Uterus (tissue), 4 donors: Measurements from ENCODE around the gene SMAD6. TPM values are rescaled to one million over a fixed set of nuclear protein-coding genes. Genes with fewer than 3 reads are reported as not detected.

Source experiments
- DNase-seq, 2 donors: peaks; one replicate each; pipeline ENCODE4 v3.0.0-alpha.2; 2019 to 2020
- H3K27ac ChIP-seq, 2 donors: fragments of 200-600 bp; sonication (generic); 1 replicate in 1 of 2; 2 replicates in 1 of 2; pipeline ENCODE4 v1.5.1; 2016 to 2018
- H3K27me3 ChIP-seq, 2 donors: fragments of 200-600 bp; sonication (generic); one replicate each; pipeline ENCODE4 v1.5.1; 2018 to 2019; ENCODE audit warnings: control low read depth in 1 of 2
- H3K36me3 ChIP-seq, 2 donors: fragments of 200-600 bp; sonication (generic); one replicate each; pipeline ENCODE4 v1.5.1; 2019; ENCODE audit warnings: control low read depth in 1 of 2
- H3K4me1 ChIP-seq, 2 donors: fragments of 200-600 bp; sonication (generic); one replicate each; pipeline ENCODE4 v1.5.1; 2018 to 2019; ENCODE audit warnings: control low read depth in 1 of 2
- H3K4me3 ChIP-seq, 2 donors: fragments of 200-600 bp; sonication (generic); 1 replicate in 1 of 2; 2 replicates in 1 of 2; pipeline ENCODE4 v1.5.1; 2018 to 2019; ENCODE audit warnings: mild to moderate bottlenecking in 1 of 2
- H3K9me3 ChIP-seq, 2 donors: fragments of 200-600 bp; sonication (generic); one replicate each; pipeline ENCODE4 v1.5.1; 2019; ENCODE audit warnings: control low read depth in 1 of 2
- POLR2A ChIP-seq, 2 donors: fragments of 450-650 bp; IDR thresholded peaks; one replicate each; pipeline ENCODE4 v1.6.1; 2016; ENCODE audit warnings: antibody characterized with exemption in 2 of 2, mild to moderate bottlenecking in 1 of 2, moderate library complexity in 1 of 2
- intact Hi-C: fragments of 100-400 bp; cut with DNase I; formaldehyde crosslinking; loops from one replicate; pipeline ENCODE4 v1.15.1; 2023; ENCODE audit warnings: low total_unique reads
- total RNA-seq, 4 donors: library from RNA; depleted of rRNA in 3 of 4; stranded (reverse); fragments of >200 nt in 3 of 4; gene quantifications; one replicate each; pipeline versions ENCODE4 v1.1.0 to v1.2.4, GENCODE V29; 2014 to 2023
- TF ChIP-seq, protein P1 (sequence below), 4 experiments: fragments of 200-600 bp in 2 of 4; fragments of 450-650 bp in 2 of 4; sonication (generic) in 2 of 4; IDR thresholded peaks; one replicate each; pipeline ENCODE4 v1.5.1; 2016 to 2019; ENCODE audit warnings: antibody characterized with exemption in 4 of 4, mild to moderate bottlenecking in 2 of 4, moderate library complexity in 1 of 4
- donor health status: DM: yes; HTN: yes; CAD: no.

The SMAD6 gene
- total RNA-seq, 4 donors from 2014 or later = 9.4 to 30.1 (median 19.1) TPM

- no peaks in the 10 kb centered on the region for H3K4me1 ChIP-seq
These were observed 113.3 kb downstream of the SMAD6 start for GRCh38 chr15:66815318-66815717.

GRCh38 chr15:66816201-66816600 lies 114.2 kb downstream of the SMAD6 start:
- Histone ChIP-seq H3K27me3 (no peaks in the 10 kb centered on the region), H3K4me1 (no peaks in the 10 kb centered on the region), H3K4me3 (no peak overlapping the region), H3K9me3 (no peaks in the 10 kb centered on the region), H3K36me3 (no peaks in the 10 kb centered on the region), H3K27ac (no peak overlapping the region)
- no peak for TF ChIP-seq POLR2A (IDR thresholded peaks at IDR 0.05)
- TF ChIP-seq, protein P1, sequence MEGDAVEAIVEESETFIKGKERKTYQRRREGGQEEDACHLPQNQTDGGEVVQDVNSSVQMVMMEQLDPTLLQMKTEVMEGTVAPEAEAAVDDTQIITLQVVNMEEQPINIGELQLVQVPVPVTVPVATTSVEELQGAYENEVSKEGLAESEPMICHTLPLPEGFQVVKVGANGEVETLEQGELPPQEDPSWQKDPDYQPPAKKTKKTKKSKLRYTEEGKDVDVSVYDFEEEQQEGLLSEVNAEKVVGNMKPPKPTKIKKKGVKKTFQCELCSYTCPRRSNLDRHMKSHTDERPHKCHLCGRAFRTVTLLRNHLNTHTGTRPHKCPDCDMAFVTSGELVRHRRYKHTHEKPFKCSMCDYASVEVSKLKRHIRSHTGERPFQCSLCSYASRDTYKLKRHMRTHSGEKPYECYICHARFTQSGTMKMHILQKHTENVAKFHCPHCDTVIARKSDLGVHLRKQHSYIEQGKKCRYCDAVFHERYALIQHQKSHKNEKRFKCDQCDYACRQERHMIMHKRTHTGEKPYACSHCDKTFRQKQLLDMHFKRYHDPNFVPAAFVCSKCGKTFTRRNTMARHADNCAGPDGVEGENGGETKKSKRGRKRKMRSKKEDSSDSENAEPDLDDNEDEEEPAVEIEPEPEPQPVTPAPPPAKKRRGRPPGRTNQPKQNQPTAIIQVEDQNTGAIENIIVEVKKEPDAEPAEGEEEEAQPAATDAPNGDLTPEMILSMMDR (IDR thresholded peaks at IDR 0.05) = no peak
- intact Hi-C loops = no loop called here
- no peak for DNase-seq

More at GRCh38 chr15:66815318-66815717, 113.3 kb downstream of the SMAD6 start:
- TF ChIP-seq POLR2A (IDR thresholded peaks at IDR 0.05) = no peak
- TF ChIP-seq, protein P1 (IDR thresholded peaks at IDR 0.05) = no peak
- no peak overlapping the region for H3K4me3 ChIP-seq
- intact Hi-C loops = no loop called here
- no peak overlapping the region for H3K27ac ChIP-seq
- H3K9me3 ChIP-seq = no peaks in the 10 kb centered on the region
- no peak for DNase-seq
- H3K27me3 ChIP-seq = no peaks in the 10 kb centered on the region
- H3K36me3 ChIP-seq = no peaks in the 10 kb centered on the region

- H3K27me3 ChIP-seq = no peaks in the 10 kb centered on the region
- H3K4me3 ChIP-seq = no peak overlapping the region
- H3K36me3 ChIP-seq = no peaks in the 10 kb centered on the region
- no peaks in the 10 kb centered on the region for H3K4me1 ChIP-seq
- no peaks in the 10 kb centered on the region for H3K9me3 ChIP-seq
- no peak for DNase-seq
- TF ChIP-seq, protein P1 (IDR thresholded peaks at IDR 0.05) = no peak
- no peak for TF ChIP-seq POLR2A (IDR thresholded peaks at IDR 0.05)
- H3K27ac ChIP-seq = no peak overlapping the region
- intact Hi-C loops = no loop called here
These were observed 117.0 kb downstream of the SMAD6 start for GRCh38 chr15:66819084-66819483.

- Histone ChIP-seq H3K4me3 (no peak overlapping the region), H3K36me3 (no peaks in the 10 kb centered on the region), H3K4me1 (no peaks in the 10 kb centered on the region), H3K27ac (no peak overlapping the region), H3K27me3 (no peaks in the 10 kb centered on the region), H3K9me3 (no peaks in the 10 kb centered on the region)
- intact Hi-C loops = no loop called here
- no peak for TF ChIP-seq POLR2A (IDR thresholded peaks at IDR 0.05)
- TF ChIP-seq, protein P1 (IDR thresholded peaks at IDR 0.05) = no peak
- no peak for DNase-seq
These were observed 118.6 kb downstream of the SMAD6 start for GRCh38 chr15:66820481-66821176.

- Histone ChIP-seq H3K27ac (no peak overlapping the region), H3K27me3 (no peaks in the 10 kb centered on the region), H3K4me1 (no peaks in the 10 kb centered on the region), H3K9me3 (no peaks in the 10 kb centered on the region), H3K36me3 (no peaks in the 10 kb centered on the region), H3K4me3 (no peak overlapping the region)
- intact Hi-C loops = no loop called here
- no peak for TF ChIP-seq POLR2A (IDR thresholded peaks at IDR 0.05)
- TF ChIP-seq, protein P1 (IDR thresholded peaks at IDR 0.05) = no peak
- DNase-seq = no peak
These were observed 119.3 kb downstream of the SMAD6 start for GRCh38 chr15:66821307-66821706.
